SK-N-MC (cell line): Measurements from ENCODE around the gene LRRC23.
"Not testable (repeated sequence)": the region's sequence is repeated elsewhere in the genome, so short reads cannot be mapped to it uniquely, and the experiment has no call there.

Source experiments
- EZH2 ChIP-seq: fragments of 200-600 bp; sonication (generic); IDR thresholded peaks from one replicate; pipeline ENCODE4 v1.6.1; 2017; ENCODE audit warnings: antibody characterized with exemption
- POLR2AphosphoS5 ChIP-seq: IDR thresholded peaks from 2 replicates; pipeline ENCODE4 v1.6.1; 2012; ENCODE audit warnings: mild to moderate bottlenecking, low read depth, low read length, borderline replicate concordance

GRCh38 chr12:6892683-6893082, 11.9 kb upstream of the LRRC23 start:
- not testable (repeated sequence) for TF ChIP-seq POLR2AphosphoS5, EZH2
